ENCODE measurements around the gene FAT2.

FAT2 gene

GRCh38 chr5:151617841-151618710 lies 26.9 kb upstream of the FAT2 start:
- H2AFZ ChIP-seq (ENCODE audit: low read depth, low read length) = no peak overlapping the region
- H3K79me2 ChIP-seq (ENCODE audit: low read length) = no peaks in the 10 kb centered on the region
- no peak overlapping the region for H3K27ac ChIP-seq (ENCODE audit: low read length)
- no peaks in the 10 kb centered on the region for H3K9me3 ChIP-seq (ENCODE audit: insufficient read depth, low read length)
- no peak overlapping the region for H3K9ac ChIP-seq (ENCODE audit: low read length)
- H4K20me1 ChIP-seq (ENCODE audit: insufficient read depth, low read length) = no peaks in the 10 kb centered on the region
- no peaks in the 10 kb centered on the region for H3K36me3 ChIP-seq (replicated peaks; ENCODE audit: low read depth, low read length)
- no peak overlapping the region for H3K4me2 ChIP-seq (ENCODE audit: low read length)
- TF ChIP-seq CTCF (IDR thresholded peaks at IDR 0.05; ENCODE audit: low read depth, low read length) (no peak), EZH2phosphoT487 (IDR thresholded peaks at IDR 0.05; ENCODE audit: low read depth) (no peak)
- H3K4me1 ChIP-seq (ENCODE audit: low read length) = peaks cover 3% of the 10 kb centered on the region
- H3K27me3 ChIP-seq (ENCODE audit: low read depth, low read length) = peaks cover 24% of the 10 kb centered on the region; the same call in 1 of the 2 replicates
- H3K4me3 ChIP-seq (ENCODE audit: low read length) = no peak overlapping the region

DNA sequence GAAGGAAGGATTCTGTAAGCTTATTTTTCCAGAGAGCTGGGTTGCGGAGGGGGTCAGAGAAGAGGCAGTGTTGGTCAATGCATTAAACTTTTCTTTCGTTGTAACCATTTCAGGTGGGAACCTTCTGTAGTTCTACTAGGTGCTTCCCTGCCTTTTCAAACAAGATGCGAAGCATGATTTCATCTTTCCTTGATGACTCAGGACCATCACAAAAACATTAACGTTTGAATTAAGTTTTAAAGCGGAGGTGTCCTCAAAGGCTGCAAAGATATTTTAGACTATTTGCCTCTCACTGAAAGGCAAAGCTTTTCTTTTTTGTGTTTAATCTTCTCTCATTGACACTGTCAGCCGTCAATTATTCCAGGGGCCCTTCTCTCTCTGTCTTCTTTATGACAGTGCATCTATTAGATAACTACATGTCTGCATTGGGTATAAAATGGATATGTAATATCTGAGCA lies 26.3 kb upstream of the FAT2 start:
- Histone ChIP-seq H3K9ac (ENCODE audit: low read length) (no peak overlapping the region), H3K79me2 (ENCODE audit: low read length) (no peaks in the 10 kb centered on the region), H3K36me3 (replicated peaks; ENCODE audit: low read depth, low read length) (no peaks in the 10 kb centered on the region), H4K20me1 (ENCODE audit: insufficient read depth, low read length) (no peaks in the 10 kb centered on the region), H3K27me3 (ENCODE audit: low read depth, low read length) (peaks cover 21% of the 10 kb centered on the region; the same call in 1 of the 2 replicates), H3K27ac (ENCODE audit: low read length) (no peak overlapping the region), H3K9me3 (ENCODE audit: insufficient read depth, low read length) (no peaks in the 10 kb centered on the region), H2AFZ (ENCODE audit: low read depth, low read length) (no peak overlapping the region), H3K4me3 (ENCODE audit: low read length) (no peak overlapping the region), H3K4me2 (ENCODE audit: low read length) (no peak overlapping the region), H3K4me1 (ENCODE audit: low read length) (peaks cover 10% of the 10 kb centered on the region)
- no peak for TF ChIP-seq CTCF (IDR thresholded peaks at IDR 0.05; ENCODE audit: low read depth, low read length)
- TF ChIP-seq EZH2phosphoT487 (IDR thresholded peaks at IDR 0.05; ENCODE audit: low read depth) = no peak

DNA sequence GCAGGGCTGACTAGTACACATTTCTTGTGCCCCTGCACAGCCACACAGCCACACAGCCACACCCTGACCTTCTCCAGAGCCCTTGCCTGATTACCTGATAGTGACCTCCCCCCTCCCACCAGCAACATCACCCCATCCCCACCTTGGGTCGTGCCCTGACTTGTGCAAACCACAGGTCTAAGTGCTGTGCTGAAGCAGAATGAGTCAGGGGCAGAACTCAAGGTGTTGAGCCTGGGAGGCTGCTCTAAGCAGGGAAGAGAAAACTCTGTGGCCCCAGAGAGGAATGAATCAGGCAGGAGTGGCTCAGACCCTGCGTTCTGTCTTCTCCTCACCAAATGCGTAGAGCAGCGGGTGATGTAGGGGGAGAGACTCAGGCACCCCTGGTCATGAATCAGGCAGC lies 24.3 kb upstream of the FAT2 start:
- H3K79me2 ChIP-seq (ENCODE audit: low read length) = no peaks in the 10 kb centered on the region
- H3K9me3 ChIP-seq (ENCODE audit: insufficient read depth, low read length) = no peaks in the 10 kb centered on the region
- TF ChIP-seq EZH2phosphoT487 (IDR thresholded peaks at IDR 0.05; ENCODE audit: low read depth) = no peak
- TF ChIP-seq CTCF (IDR thresholded peaks at IDR 0.05; ENCODE audit: low read depth, low read length) = no peak
- H3K9ac ChIP-seq (ENCODE audit: low read length) = no peak overlapping the region
- no peak overlapping the region for H3K4me2 ChIP-seq (ENCODE audit: low read length)
- peaks cover 23% of the 10 kb centered on the region for H3K4me1 ChIP-seq (ENCODE audit: low read length)
- no peaks in the 10 kb centered on the region for H4K20me1 ChIP-seq (ENCODE audit: insufficient read depth, low read length)
- H3K27ac ChIP-seq (ENCODE audit: low read length) = no peak overlapping the region
- H3K4me3 ChIP-seq (ENCODE audit: low read length) = no peak overlapping the region
- H3K27me3 ChIP-seq (ENCODE audit: low read depth, low read length) = peaks cover 4% of the 10 kb centered on the region; the same call in 1 of the 2 replicates
- H2AFZ ChIP-seq (ENCODE audit: low read depth, low read length) = no peak overlapping the region
- no peaks in the 10 kb centered on the region for H3K36me3 ChIP-seq (replicated peaks; ENCODE audit: low read depth, low read length)

- Histone ChIP-seq H3K4me2 (ENCODE audit: low read length) (no peak overlapping the region), H3K4me3 (ENCODE audit: low read length) (no peak overlapping the region), H3K4me1 (ENCODE audit: low read length) (peaks cover 23% of the 10 kb centered on the region), H2AFZ (ENCODE audit: low read depth, low read length) (no peak overlapping the region), H3K9me3 (ENCODE audit: insufficient read depth, low read length) (no peaks in the 10 kb centered on the region), H3K9ac (ENCODE audit: low read length) (no peak overlapping the region), H4K20me1 (ENCODE audit: insufficient read depth, low read length) (no peaks in the 10 kb centered on the region), H3K79me2 (ENCODE audit: low read length) (no peaks in the 10 kb centered on the region), H3K27me3 (ENCODE audit: low read depth, low read length) (peaks cover 4% of the 10 kb centered on the region; the same call in 1 of the 2 replicates), H3K36me3 (replicated peaks; ENCODE audit: low read depth, low read length) (no peaks in the 10 kb centered on the region), H3K27ac (ENCODE audit: low read length) (no peak overlapping the region)
- TF ChIP-seq CTCF (IDR thresholded peaks at IDR 0.05; ENCODE audit: low read depth, low read length) (no peak), EZH2phosphoT487 (IDR thresholded peaks at IDR 0.05; ENCODE audit: low read depth) (no peak)
Observed at GRCh38 chr5:151614565-151614964, 23.4 kb upstream of the FAT2 start.
